SK-N-SH (cell line): ENCODE results near the gene SPDEF. TPM values are rescaled to one million over a fixed set of nuclear protein-coding genes. Genes with fewer than 3 reads are reported as not detected.
A peak's percentile ranks its signal among the peaks of the same experiment; 100 is the strongest.

Source experiments
- CTCF ChIA-PET: fragments of 300-600, 350-600 bp; formaldehyde crosslinking; extraction: SDS; loops from one replicate; lab custom pipeline; 2021; lab: Yijun Ruan, JAX
- POLR2A ChIA-PET: fragments of 350-600 bp; sonication (Branson Sonifier 250); formaldehyde crosslinking; extraction: SDS; loops from one replicate; lab custom pipeline; 2020; ENCODE audit warnings: antibody characterized with exemption, inconsistent platforms; lab: Yijun Ruan, JAX
- DNase-seq: peaks from one replicate; pipeline ENCODE4 v3.0.0; 2012
- H2AFZ ChIP-seq: fragments of 200-600 bp; sonication (generic); 2 replicates; pipeline ENCODE4 v1.8.1; 2016; ENCODE audit warnings: antibody characterized with exemption, mild to moderate bottlenecking, low read depth
- H3F3A ChIP-seq: fragments of 200-600 bp; sonication (generic); replicated peaks from 2 replicates; pipeline ENCODE3; 2016; ENCODE audit warnings: antibody characterized with exemption, mild to moderate bottlenecking; ENCODE audit not compliant: insufficient read depth
- H3K27ac ChIP-seq, 2 experiments: fragments of 200-500 bp in 1 of 2; fragments of 200-600 bp in 1 of 2; sonication (Bioruptor generic) in 1 of 2; sonication (generic), shearing (Covaris generic) in 1 of 2; 2 replicates each; pipeline versions ENCODE4 v1.5.1 to v1.6.1; 2014 to 2016; ENCODE audit warnings: low read depth in 2 of 2, inconsistent platforms in 1 of 2, low read length in 1 of 2, mild to moderate bottlenecking in 1 of 2, mixed read lengths in 1 of 2
- H3K27me3 ChIP-seq: fragments of 200-600 bp; sonication (generic), shearing (Covaris generic); 2 replicates; pipeline ENCODE4 v1.6.1; 2016; ENCODE audit warnings: mixed run types; ENCODE audit not compliant: insufficient read depth
- H3K36me3 ChIP-seq, 2 experiments: fragments of 200-500 bp in 1 of 2; fragments of 200-600 bp in 1 of 2; sonication (Bioruptor generic) in 1 of 2; sonication (generic) in 1 of 2; replicated peaks in 1 of 2; 2 replicates each; pipeline versions ENCODE3 to v1.5.1; 2014 to 2016; ENCODE audit warnings: low read length in 1 of 2, mild to moderate bottlenecking in 1 of 2; ENCODE audit not compliant: insufficient read depth in 2 of 2, control insufficient read depth in 1 of 2
- H3K4me1 ChIP-seq, 2 experiments: fragments of 200-500 bp in 1 of 2; fragments of 200-600 bp in 1 of 2; sonication (Bioruptor generic) in 1 of 2; sonication (generic), shearing (Covaris generic) in 1 of 2; 2 replicates each; pipeline versions ENCODE4 v1.5.1 to v1.6.1; 2014 to 2016; ENCODE audit warnings: low read depth in 1 of 2, low read length in 1 of 2, mixed run types in 1 of 2; ENCODE audit not compliant: insufficient read depth in 2 of 2, control insufficient read depth in 1 of 2
- H3K4me2 ChIP-seq: fragments of 200-600 bp; sonication (generic), shearing (Covaris generic); 2 replicates; pipeline ENCODE4 v1.6.1; 2017; ENCODE audit warnings: mixed run types
- H3K4me3 ChIP-seq, 2 experiments: fragments of 200-500 bp in 1 of 2; fragments of 200-600 bp in 1 of 2; sonication (Bioruptor generic) in 1 of 2; sonication (generic), shearing (Covaris generic) in 1 of 2; 2 replicates each; pipeline versions ENCODE4 v1.5.1 to v1.8.1; 2014 to 2016; ENCODE audit warnings: low read depth in 2 of 2, inconsistent platforms in 1 of 2, low read length in 1 of 2, mild to moderate bottlenecking in 1 of 2, mixed read lengths in 1 of 2, moderate library complexity in 1 of 2
- H3K79me2 ChIP-seq: fragments of 200-600 bp; sonication (generic); 2 replicates; pipeline ENCODE4 v1.8.1; 2017; ENCODE audit warnings: mild to moderate bottlenecking; ENCODE audit not compliant: insufficient read depth
- H3K9ac ChIP-seq: fragments of 200-600 bp; sonication (generic); 2 replicates; pipeline ENCODE4 v1.6.1; 2017; ENCODE audit warnings: mixed run types
- H3K9me2 ChIP-seq: fragments of 200-600 bp; sonication (generic); 2 replicates; pipeline ENCODE4 v1.6.1; 2017; ENCODE audit warnings: mixed run types
- H3K9me3 ChIP-seq: fragments of 200-600 bp; sonication (generic); 2 replicates; pipeline ENCODE4 v1.6.1; 2017; ENCODE audit warnings: mixed run types, mild to moderate bottlenecking, moderate library complexity
- H4K20me1 ChIP-seq: fragments of 200-600 bp; sonication (generic); 2 replicates; pipeline ENCODE4 v1.6.1; 2017; ENCODE audit warnings: mild to moderate bottlenecking, mixed run types; ENCODE audit not compliant: insufficient read depth
- CHD2 ChIP-seq: fragments of 150-350 bp; IDR thresholded peaks from 2 replicates; pipeline ENCODE4 v1.6.1; 2018; ENCODE audit warnings: low read length; ENCODE audit not compliant: partially characterized antibody
- ELF1 ChIP-seq: IDR thresholded peaks from 2 replicates; pipeline ENCODE4 v1.4.0; 2012
- FOSL2 ChIP-seq: IDR thresholded peaks from 2 replicates; pipeline ENCODE4 v1.4.0; 2012; ENCODE audit warnings: low read depth, mild to moderate bottlenecking, moderate library complexity, borderline replicate concordance
- MEF2A ChIP-seq: IDR thresholded peaks from 2 replicates; pipeline ENCODE4 v1.4.0; 2012; ENCODE audit warnings: low read depth, borderline replicate concordance
- REST ChIP-seq: IDR thresholded peaks from 2 replicates; pipeline ENCODE4 v1.6.1; 2012; ENCODE audit warnings: mild to moderate bottlenecking, low read depth, low read length, moderate library complexity
- TAF1 ChIP-seq: IDR thresholded peaks from 2 replicates; pipeline ENCODE4 v1.6.1; 2012; ENCODE audit warnings: low read depth, mild to moderate bottlenecking, low read length, moderate library complexity, borderline replicate concordance
- USF1 ChIP-seq: IDR thresholded peaks from 2 replicates; pipeline ENCODE4 v1.4.0; 2012; ENCODE audit warnings: low read depth, borderline replicate concordance
- USF2 ChIP-seq: fragments of 150-350 bp; IDR thresholded peaks from 2 replicates; pipeline ENCODE4 v1.6.1; 2017; ENCODE audit warnings: antibody characterized with exemption, low read length, low read depth, borderline replicate concordance
- YY1 ChIP-seq: IDR thresholded peaks from 2 replicates; pipeline ENCODE4 v1.4.0; 2012; ENCODE audit warnings: low read depth, mild to moderate bottlenecking
- WGBS: methylation state at CpG from one replicate; pipeline ENCODE4 v1.1.6; 2017; ENCODE audit warnings: low lambda C conversion rate; 5-methylcytosine and 5-hydroxymethylcytosine counted together
- polyA plus RNA-seq, 3 experiments: library from polyadenylated mRNA; depleted of rRNA; stranded (reverse); fragments of >200 nt; gene quantifications; 2 replicates each; pipeline ENCODE4 v1.2.3, GENCODE V29; 2012
- TF ChIP-seq, protein P1 (sequence below): fragments of 150-350 bp; IDR thresholded peaks from 2 replicates; pipeline ENCODE4 v1.6.1; 2016; ENCODE audit warnings: mild to moderate bottlenecking, low read depth, low read length
- TF ChIP-seq, protein P2 (sequence below): IDR thresholded peaks from 2 replicates; pipeline ENCODE4; 2012
- TF ChIP-seq, protein P3 (sequence below): IDR thresholded peaks from 2 replicates; pipeline ENCODE4 v1.4.0; 2012; ENCODE audit warnings: low read depth, borderline replicate concordance
- TF ChIP-seq, protein P4 (sequence below): IDR thresholded peaks from 2 replicates; pipeline ENCODE4 v1.4.0; 2012; ENCODE audit warnings: low read depth

SPDEF gene
- polyA plus RNA-seq, 1 of the 3 experiments (the other 2 are of a cell fraction) = 0.10 TPM

GRCh38 chr6:34574647-34575293 is 18.6 kb upstream of the SPDEF start:
- no peaks in the 10 kb centered on the region for H3F3A ChIP-seq
- no peaks in the 10 kb centered on the region for H3K27me3 ChIP-seq
- POLR2A ChIA-PET = no interaction called here
- peaks cover 0 to 2% of the 10 kb centered on the region in 2 experiments; a peak in 1 of 4 replicates for H3K4me1 ChIP-seq
- H3K4me2 ChIP-seq = no peak overlapping the region
- H3K36me3 ChIP-seq = no peaks in the 10 kb centered on the region
- H3K9me2 ChIP-seq = no peaks in the 10 kb centered on the region
- no peaks in the 10 kb centered on the region for H3K79me2 ChIP-seq
- peak; percentile 24 for DNase-seq
- H2AFZ ChIP-seq = no peak overlapping the region
- H4K20me1 ChIP-seq = no peaks in the 10 kb centered on the region
- no peak overlapping the region for H3K4me3 ChIP-seq
- no peaks in the 10 kb centered on the region for H3K9me3 ChIP-seq
- TF ChIP-seq USF1 (no peak), MEF2A (no peak), FOSL2 (no peak), YY1 (no peak), USF2 (no peak), ELF1 (no peak), TAF1 (no peak), REST (no peak), CHD2 (no peak)
- TF ChIP-seq, protein P1, sequence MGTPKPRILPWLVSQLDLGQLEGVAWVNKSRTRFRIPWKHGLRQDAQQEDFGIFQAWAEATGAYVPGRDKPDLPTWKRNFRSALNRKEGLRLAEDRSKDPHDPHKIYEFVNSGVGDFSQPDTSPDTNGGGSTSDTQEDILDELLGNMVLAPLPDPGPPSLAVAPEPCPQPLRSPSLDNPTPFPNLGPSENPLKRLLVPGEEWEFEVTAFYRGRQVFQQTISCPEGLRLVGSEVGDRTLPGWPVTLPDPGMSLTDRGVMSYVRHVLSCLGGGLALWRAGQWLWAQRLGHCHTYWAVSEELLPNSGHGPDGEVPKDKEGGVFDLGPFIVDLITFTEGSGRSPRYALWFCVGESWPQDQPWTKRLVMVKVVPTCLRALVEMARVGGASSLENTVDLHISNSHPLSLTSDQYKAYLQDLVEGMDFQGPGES = no peak
- TF ChIP-seq, protein P2, sequence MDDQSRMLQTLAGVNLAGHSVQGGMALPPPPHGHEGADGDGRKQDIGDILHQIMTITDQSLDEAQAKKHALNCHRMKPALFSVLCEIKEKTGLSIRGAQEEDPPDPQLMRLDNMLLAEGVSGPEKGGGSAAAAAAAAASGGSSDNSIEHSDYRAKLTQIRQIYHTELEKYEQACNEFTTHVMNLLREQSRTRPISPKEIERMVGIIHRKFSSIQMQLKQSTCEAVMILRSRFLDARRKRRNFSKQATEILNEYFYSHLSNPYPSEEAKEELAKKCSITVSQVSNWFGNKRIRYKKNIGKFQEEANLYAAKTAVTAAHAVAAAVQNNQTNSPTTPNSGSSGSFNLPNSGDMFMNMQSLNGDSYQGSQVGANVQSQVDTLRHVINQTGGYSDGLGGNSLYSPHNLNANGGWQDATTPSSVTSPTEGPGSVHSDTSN = no peak
- TF ChIP-seq, protein P3, sequence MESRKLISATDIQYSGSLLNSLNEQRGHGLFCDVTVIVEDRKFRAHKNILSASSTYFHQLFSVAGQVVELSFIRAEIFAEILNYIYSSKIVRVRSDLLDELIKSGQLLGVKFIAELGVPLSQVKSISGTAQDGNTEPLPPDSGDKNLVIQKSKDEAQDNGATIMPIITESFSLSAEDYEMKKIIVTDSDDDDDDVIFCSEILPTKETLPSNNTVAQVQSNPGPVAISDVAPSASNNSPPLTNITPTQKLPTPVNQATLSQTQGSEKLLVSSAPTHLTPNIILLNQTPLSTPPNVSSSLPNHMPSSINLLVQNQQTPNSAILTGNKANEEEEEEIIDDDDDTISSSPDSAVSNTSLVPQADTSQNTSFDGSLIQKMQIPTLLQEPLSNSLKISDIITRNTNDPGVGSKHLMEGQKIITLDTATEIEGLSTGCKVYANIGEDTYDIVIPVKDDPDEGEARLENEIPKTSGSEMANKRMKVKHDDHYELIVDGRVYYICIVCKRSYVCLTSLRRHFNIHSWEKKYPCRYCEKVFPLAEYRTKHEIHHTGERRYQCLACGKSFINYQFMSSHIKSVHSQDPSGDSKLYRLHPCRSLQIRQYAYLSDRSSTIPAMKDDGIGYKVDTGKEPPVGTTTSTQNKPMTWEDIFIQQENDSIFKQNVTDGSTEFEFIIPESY = no peak
- TF ChIP-seq, protein P4, sequence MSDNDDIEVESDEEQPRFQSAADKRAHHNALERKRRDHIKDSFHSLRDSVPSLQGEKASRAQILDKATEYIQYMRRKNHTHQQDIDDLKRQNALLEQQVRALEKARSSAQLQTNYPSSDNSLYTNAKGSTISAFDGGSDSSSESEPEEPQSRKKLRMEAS = no peak
- TF ChIP-seq, all 33 proteins: peak for 0
- CTCF ChIA-PET = interaction anchor here (1.2 to 2.9 kb wide), 3 partner anchors 14 to 325 kb away, joined by 3 to 9 read pairs (median 5); no protein-coding TSS in a partner anchor
- 85% methylated on average over 4 of the region's 10 CpGs for WGBS
- H3K27ac ChIP-seq = no peak overlapping the region
- no peak overlapping the region for H3K9ac ChIP-seq
